ENCODE results near the gene ETS1.

- TF ChIP-seq REST (IDR thresholded peaks at IDR 0.05; ENCODE audit: borderline replicate concordance) = no peak
- TF ChIP-seq CTCF (IDR thresholded peaks at IDR 0.05; ENCODE audit: poor library complexity, severe bottlenecking) = no peak
- TF ChIP-seq EZH2 (IDR thresholded peaks at IDR 0.05; ENCODE audit: borderline replicate concordance, insufficient read depth, low read length, poor library complexity, severe bottlenecking) = no peak
- no peak for TF ChIP-seq EP300 (conservative IDR thresholded peaks at IDR 0.05; ENCODE audit: poor library complexity, severe bottlenecking)
- no peak for TF ChIP-seq POLR2AphosphoS5 (IDR thresholded peaks at IDR 0.05)
Measured at GRCh38 chr11:128623091-128623490, 35.7 kb upstream of the ETS1 start.
